ENCODE data around the gene PRDM2. TPM values are rescaled to one million over a fixed set of nuclear protein-coding genes. Genes with fewer than 3 reads are reported as not detected.
"Not testable (repeated sequence)": the region's sequence is repeated elsewhere in the genome, so short reads cannot be mapped to it uniquely, and the experiment has no call there.

The PRDM2 gene
- total and polyA plus RNA-seq, 4 donors, result 16.1 to 52.0 (median 28.5) TPM

DNA sequence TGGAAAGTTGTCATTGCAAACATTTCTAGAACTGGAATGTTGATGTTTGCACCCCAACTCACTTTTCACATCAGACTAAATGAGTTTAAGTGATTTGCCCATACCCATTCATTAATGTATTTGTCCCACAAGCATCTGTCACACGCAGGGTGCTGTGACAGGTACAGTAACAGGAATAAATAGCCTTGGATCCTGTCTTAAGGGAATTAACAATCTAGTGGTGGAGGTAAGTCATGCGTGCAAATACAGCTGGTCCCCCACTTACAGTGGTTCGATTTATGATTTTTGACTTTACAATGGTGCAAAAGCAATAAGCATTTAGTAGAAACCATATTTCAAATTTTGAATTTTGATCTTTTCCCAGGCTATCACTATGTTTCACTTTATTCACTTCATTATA is 17.5 kb upstream of the PRDM2 start:
- H3K4me1 ChIP-seq (ENCODE audit: control insufficient read depth in 5 of 5, insufficient read depth in 5 of 5, low read length in 5 of 5), result no peaks in the 10 kb centered on the region
- H3K9ac ChIP-seq (ENCODE audit: insufficient read depth in 1 of 2, low read length in 2 of 2), result no peak overlapping the region
- ATAC-seq (ENCODE audit: insufficient read depth, low FRiP score), result no peak
- H3K27me3 ChIP-seq (ENCODE audit: control insufficient read depth in 3 of 3, insufficient read depth in 3 of 3, low read length in 2 of 3), result no peaks in the 10 kb centered on the region
- H3K27ac ChIP-seq (ENCODE audit: low read depth in 1 of 2, low read length in 1 of 2), result no peak overlapping the region
- 86 to 89% methylated on average over 3 of the region's 3 CpGs for WGBS, 2 donors
- no peak overlapping the region for H3K4me3 ChIP-seq
- no peak for DNase-seq
- no peaks in the 10 kb centered on the region for H3K36me3 ChIP-seq (ENCODE audit: control insufficient read depth in 4 of 4, insufficient read depth in 4 of 4, low read length in 4 of 4)
- H3K9me3 ChIP-seq (ENCODE audit: control insufficient read depth in 4 of 4, insufficient read depth in 3 of 4, low read length in 3 of 4), result no peaks in the 10 kb centered on the region
- TF ChIP-seq, protein P1, sequence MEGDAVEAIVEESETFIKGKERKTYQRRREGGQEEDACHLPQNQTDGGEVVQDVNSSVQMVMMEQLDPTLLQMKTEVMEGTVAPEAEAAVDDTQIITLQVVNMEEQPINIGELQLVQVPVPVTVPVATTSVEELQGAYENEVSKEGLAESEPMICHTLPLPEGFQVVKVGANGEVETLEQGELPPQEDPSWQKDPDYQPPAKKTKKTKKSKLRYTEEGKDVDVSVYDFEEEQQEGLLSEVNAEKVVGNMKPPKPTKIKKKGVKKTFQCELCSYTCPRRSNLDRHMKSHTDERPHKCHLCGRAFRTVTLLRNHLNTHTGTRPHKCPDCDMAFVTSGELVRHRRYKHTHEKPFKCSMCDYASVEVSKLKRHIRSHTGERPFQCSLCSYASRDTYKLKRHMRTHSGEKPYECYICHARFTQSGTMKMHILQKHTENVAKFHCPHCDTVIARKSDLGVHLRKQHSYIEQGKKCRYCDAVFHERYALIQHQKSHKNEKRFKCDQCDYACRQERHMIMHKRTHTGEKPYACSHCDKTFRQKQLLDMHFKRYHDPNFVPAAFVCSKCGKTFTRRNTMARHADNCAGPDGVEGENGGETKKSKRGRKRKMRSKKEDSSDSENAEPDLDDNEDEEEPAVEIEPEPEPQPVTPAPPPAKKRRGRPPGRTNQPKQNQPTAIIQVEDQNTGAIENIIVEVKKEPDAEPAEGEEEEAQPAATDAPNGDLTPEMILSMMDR (IDR thresholded peaks at IDR 0.05; ENCODE audit: control extremely low read depth, extremely low read depth), result no peak

DNA sequence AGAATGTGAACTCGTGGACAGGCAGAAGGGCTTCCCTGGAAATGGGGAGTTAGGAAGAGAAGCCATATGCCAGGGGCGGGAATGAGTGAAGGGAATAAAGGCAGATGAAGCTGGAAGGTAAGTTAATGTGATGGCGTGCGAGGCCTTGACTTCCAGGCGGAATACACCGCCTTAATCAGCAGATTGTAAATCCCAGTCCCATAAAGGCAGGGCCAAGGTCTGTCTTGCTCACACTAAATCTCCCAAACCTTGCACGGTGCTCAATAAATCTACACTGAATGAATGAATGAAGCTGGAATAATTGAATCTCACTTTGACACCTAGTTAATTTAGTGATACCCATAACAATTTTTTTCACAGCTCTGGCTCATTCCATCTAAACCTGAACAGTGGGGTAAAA is 16.8 kb upstream of the PRDM2 start:
- no peaks in the 10 kb centered on the region for H3K4me1 ChIP-seq (ENCODE audit: control insufficient read depth in 5 of 5, insufficient read depth in 5 of 5, low read length in 5 of 5)
- no peak overlapping the region for H3K9ac ChIP-seq (ENCODE audit: insufficient read depth in 1 of 2, low read length in 2 of 2)
- no peaks in the 10 kb centered on the region for H3K36me3 ChIP-seq (ENCODE audit: control insufficient read depth in 4 of 4, insufficient read depth in 4 of 4, low read length in 4 of 4)
- no peaks in the 10 kb centered on the region for H3K27me3 ChIP-seq (ENCODE audit: control insufficient read depth in 3 of 3, insufficient read depth in 3 of 3, low read length in 2 of 3)
- ATAC-seq (ENCODE audit: insufficient read depth, low FRiP score) (no peak), DNase-seq (no peak)
- no peak overlapping the region for H3K4me3 ChIP-seq
- H3K9me3 ChIP-seq (ENCODE audit: control insufficient read depth in 4 of 4, insufficient read depth in 3 of 4, low read length in 3 of 4), result no peaks in the 10 kb centered on the region
- WGBS, 2 donors, result 89 to 90% methylated on average over 7 of the region's 7 CpGs
- TF ChIP-seq, protein P1 (IDR thresholded peaks at IDR 0.05; ENCODE audit: control extremely low read depth, extremely low read depth), result no peak
- H3K27ac ChIP-seq (ENCODE audit: low read depth in 1 of 2, low read length in 1 of 2), result no peak overlapping the region

DNA sequence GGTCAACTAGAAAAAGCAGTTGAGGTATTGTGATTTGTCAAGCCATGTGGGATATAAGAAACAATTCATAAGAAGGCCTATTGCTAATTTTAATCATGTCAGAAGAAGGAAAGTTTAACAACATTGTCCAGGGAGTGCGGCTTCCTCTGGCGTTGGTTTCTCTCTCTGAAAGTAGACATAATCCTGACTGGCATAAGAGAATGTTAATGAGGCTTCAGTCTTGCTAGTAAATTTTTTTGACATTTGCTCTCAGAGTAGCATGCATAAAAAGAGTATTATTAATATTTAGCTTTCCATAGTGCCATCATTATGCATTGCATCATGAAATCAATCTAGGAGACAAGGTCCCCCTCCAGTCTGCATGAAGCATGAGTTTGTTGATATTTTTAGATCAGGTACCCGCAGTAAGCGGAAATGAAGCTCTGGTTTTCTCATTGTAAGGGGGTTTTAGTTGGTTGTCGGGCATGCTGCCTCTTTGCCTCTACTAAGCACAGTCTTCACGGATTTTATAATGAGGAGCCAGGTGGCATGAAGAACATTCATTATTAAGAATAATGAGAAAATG is 12.8 kb upstream of the PRDM2 start:
- Histone ChIP-seq H3K4me1 (ENCODE audit: control insufficient read depth in 5 of 5, insufficient read depth in 5 of 5, low read length in 5 of 5) (no peaks in the 10 kb centered on the region), H3K27me3 (ENCODE audit: control insufficient read depth in 3 of 3, insufficient read depth in 3 of 3, low read length in 2 of 3) (peaks cover 0 to 3% (median 0%) of the 10 kb centered on the region in 3 donors), H3K36me3 (ENCODE audit: control insufficient read depth in 4 of 4, insufficient read depth in 4 of 4, low read length in 4 of 4) (no peaks in the 10 kb centered on the region), H3K9me3 (ENCODE audit: control insufficient read depth in 4 of 4, insufficient read depth in 3 of 4, low read length in 3 of 4) (no peaks in the 10 kb centered on the region), H3K4me3 (no peak overlapping the region), H3K27ac (ENCODE audit: low read depth in 1 of 2, low read length in 1 of 2) (no peak overlapping the region), H3K9ac (ENCODE audit: insufficient read depth in 1 of 2, low read length in 2 of 2) (no peak overlapping the region)
- no peak for DNase-seq
- ATAC-seq (ENCODE audit: insufficient read depth, low FRiP score), result no peak
- WGBS, 2 donors, result 83 to 88% methylated on average over 6 of the region's 6 CpGs
- TF ChIP-seq, protein P1 (IDR thresholded peaks at IDR 0.05; ENCODE audit: control extremely low read depth, extremely low read depth), result no peak

GRCh38 chr1:13693094-13693493 is 6.9 kb upstream of the PRDM2 start:
- not testable (repeated sequence) for H3K4me3 ChIP-seq; H3K4me1 ChIP-seq (ENCODE audit: control insufficient read depth in 5 of 5, insufficient read depth in 5 of 5, low read length in 5 of 5); DNase-seq; ATAC-seq (ENCODE audit: insufficient read depth, low FRiP score); H3K27ac ChIP-seq (ENCODE audit: low read depth in 1 of 2, low read length in 1 of 2); H3K27me3 ChIP-seq (ENCODE audit: control insufficient read depth in 3 of 3, insufficient read depth in 3 of 3, low read length in 2 of 3); H3K9me3 ChIP-seq (ENCODE audit: control insufficient read depth in 4 of 4, insufficient read depth in 3 of 4, low read length in 3 of 4); H3K36me3 ChIP-seq (ENCODE audit: control insufficient read depth in 4 of 4, insufficient read depth in 4 of 4, low read length in 4 of 4); H3K9ac ChIP-seq (ENCODE audit: insufficient read depth in 1 of 2, low read length in 2 of 2)
- WGBS, 2 donors, result 25 to 42% methylated on average over 6 of the region's 6 CpGs
